GM18870 (cell line): ENCODE data around the gene BTRC.

Experiments used
- ATAC-seq: cut with Tn5 transposase; IDR thresholded peaks from one replicate; pipeline ENCODE4 v1.9.1; 2021; ENCODE audit warnings: moderate library complexity; ENCODE audit not compliant: unreplicated experiment

Gene BTRC

DNA sequence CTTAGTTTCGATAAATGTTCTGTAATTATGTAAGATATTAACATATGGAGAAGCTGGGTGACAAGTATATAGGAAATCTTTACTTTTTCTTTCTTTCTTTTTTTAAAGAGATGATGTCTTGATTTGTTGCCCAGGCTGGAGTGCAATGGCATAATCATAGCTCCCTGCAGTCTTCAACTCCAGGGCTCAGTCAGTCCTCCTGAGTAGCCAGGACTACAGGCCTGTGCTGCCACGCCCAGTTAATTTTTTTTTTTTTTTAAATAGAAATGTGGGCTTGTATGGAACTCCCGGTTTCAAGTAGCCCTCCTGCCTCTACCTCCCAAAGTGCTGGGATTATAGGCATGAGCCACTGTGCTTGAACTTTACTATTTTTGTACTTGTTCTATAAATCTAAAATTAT, 122.4 kb downstream of the BTRC start:
- ATAC-seq = no peak

DNA sequence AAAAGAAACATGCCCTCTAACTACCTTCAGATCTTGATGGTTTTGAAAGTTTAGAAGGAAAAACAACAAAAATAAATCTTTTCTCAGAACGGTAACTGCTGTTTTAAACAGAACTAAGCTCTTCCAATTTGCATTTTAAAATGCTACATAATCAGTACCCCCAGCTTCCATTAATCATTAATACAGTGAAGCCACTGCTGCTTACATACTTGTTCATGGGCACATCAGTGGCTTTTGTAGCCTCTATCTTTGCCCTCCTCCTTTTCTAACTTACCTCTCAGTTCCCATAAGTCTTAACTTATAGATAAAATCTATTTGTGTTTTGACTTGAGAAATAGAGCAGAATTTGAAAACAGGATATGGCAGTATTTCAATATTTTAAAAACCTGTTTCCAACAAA, 125.0 kb downstream of the BTRC start:
- no peak for ATAC-seq

DNA sequence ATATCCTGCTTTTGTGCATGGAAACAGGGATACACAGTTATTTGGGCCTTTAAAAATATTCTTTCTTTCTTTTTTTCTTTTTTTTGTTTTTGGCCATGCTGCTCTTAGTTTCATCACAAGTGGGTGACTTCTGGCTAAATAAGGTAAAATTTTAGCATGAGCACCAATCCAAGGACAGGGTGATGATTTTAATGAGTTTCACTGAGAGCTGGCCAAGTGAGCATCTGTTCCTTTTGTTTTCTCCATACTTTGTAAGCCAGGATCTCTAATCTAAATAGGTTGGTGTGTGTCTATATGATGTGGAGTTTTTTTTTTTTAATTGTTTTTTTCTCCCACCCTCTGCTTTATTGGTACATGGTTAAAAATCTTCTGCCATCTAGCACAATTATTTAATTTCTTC, 127.3 kb downstream of the BTRC start:
- ATAC-seq = no peak

DNA sequence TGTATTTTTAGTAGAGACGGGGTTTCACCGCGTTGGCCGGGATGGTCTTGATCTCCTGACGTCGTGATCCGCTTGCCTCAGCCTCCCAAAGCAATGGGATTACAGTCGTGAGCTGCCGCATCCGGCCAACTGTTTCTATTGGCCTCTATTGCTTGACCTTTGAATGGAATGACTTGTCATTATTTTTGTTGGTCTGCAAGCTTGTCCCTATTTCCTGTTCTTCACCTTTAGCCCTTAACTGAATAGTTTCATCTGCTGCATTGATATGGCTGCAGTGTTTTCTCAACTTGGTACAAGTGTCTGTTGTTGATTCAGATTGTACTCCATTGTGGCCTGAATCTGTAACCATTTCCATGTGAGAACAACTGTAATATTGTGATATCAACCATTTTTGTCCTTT, 128.6 kb downstream of the BTRC start:
- ATAC-seq = no peak

DNA sequence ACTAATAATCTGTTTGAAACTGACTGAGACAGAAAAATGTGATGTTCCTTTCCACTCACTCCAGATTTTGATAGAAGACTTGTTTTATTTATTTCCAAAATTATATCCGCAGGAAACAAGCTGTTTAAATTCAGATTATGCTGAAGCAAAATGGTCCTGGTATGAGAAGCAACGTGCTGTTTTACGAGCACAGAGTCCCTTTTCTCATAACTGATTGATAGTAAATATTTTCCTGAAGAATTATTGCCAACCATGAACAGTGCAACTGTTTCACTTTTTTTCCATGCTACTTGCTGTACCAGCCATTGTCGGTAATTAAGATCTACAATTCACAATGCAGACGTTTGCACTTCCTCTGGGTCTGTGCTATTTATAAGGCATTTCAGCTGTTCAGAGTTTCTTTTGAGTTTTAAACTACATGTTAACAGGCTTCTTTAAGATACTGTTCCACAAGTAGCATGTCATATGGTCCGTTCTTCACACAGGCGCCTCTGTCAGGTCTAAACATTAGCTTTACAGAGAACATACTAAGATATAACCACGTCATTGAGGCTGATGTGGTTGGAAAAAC, 130.3 kb downstream of the BTRC start:
- ATAC-seq = no peak

DNA sequence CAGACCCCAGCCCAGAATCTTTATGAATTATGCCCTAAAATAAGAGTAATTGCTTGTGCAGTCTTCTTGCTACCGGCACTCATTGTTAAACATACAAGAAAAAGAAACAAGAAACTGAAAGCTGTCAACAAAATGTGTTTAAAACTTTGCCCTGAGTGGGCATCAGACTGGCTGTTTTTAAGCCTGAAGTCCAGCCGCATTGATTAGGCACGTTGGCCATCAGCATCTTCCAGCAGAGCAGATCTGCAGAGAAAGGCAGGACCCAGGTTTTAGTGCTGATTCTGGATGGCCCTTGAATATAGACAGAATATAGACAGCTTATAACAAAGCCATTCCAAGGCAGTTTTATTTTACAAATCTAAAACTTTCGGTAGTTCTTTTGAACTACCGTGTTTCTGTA, 131.2 kb downstream of the BTRC start:
- no peak for ATAC-seq

DNA sequence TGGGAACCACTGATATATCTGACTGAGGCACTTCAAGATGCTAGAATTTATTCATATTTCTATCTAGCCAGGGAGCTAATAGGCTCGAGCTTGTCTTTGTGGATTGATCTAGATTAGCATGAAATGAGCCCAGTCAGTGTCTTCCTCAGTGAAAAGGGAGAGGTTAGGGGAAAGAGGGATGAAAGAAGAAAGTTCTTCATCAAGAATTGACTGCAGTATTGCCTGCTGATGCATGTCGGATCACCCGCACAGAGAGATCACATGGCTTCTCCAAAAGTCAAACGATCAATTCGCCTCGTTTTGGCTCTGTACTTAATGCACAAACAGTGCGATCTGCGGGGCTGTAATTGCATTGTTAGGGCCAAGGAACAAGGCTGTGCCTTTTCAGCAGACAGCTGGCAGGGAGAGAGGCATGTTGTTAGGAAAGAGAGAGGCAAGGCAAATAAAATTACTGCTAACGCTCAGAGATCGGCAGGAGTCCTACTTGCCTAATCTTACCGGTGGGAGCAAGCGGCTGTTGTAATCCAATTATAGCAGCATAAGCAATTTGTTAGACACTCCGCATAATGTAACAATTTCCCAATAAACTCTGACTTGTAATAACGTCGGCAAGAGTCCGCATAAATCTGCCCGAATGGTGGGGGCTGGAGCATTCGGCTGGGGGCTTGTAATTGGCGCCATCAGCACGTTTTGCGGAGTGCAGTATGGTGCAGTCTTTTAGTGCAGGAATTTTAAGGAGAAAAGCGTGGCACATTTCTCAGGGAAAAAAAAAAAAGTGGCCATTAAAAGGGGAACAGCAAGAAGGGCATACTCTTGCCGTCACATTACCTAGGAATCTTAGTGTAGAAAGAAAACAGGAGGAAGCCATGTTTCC, 132.0 kb downstream of the BTRC start:
- no peak for ATAC-seq

DNA sequence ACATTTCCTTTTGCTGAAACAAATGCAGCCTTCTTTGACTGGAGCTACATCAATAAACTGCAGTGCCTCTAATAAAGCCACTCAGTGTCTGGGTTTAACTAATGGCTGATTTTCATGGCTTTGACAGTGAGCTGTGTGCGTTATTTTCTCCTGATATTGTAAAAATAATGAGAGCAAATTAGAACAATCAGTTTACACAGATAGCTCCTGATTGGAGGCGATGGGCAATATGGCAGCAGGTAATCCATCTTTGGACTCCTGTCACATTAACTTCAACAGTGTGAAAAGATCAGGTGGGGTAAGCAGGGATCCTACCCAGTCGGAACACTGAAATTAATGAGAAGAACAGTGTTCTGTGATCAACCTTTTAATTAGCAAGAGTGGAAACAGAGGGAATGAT, 133.4 kb downstream of the BTRC start:
- no peak for ATAC-seq

DNA sequence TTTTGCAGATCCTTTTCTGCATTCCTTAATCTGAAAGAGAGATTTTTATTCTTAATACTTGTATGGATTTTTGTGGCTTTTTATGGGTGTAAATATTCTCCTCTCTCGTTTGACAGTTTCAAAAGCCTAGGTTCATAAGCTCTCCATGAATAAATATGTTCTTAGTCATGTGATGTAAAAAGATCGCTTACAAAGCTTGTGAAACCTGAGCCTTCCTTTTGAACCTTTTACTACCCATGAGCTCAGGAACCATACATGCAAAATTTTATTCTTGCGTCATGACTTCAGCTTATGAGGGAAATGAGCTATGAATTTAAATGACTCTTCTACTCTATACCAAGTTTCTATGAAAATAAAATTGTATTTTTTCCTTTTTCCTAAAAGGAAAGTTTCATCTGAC, 135.4 kb downstream of the BTRC start:
- no peak for ATAC-seq

DNA sequence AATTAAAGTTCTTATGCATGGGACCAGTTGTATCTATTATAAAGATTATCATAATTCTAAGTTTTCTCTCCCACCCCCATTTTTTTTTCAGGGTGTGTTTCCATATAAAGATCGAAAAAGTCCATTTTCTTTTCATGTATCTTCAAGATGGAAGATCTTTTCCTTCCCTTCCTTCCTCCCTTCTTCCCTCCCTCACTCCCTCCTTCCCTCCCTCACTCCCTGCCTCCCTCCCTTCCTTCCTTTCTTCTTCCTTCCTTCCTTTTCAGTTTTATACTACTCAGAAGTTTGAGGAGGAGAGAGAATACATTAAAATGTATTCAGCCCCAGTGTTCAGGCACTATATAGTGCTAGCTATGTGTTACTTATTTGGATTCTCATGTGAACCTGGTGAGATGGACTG, 136.1 kb downstream of the BTRC start:
- no peak for ATAC-seq

DNA sequence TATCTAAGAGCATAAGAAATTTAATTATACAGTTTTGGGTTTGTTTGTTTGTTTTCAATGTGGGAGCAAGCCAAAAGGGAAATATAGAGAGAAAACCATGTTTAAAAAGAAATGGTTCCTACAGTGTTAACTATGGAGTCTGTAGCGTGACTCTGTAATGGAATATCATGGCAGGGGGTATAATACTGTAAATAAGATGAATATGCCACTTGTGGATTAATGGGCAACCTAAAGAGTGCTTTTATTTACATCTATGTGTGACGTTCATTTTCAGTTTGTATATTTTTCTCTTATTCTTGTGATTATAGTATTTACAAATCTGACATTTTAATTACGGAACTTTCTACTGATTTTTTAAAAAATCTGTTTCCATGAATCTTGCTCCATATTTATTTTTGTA, 138.2 kb downstream of the BTRC start:
- no peak for ATAC-seq

DNA sequence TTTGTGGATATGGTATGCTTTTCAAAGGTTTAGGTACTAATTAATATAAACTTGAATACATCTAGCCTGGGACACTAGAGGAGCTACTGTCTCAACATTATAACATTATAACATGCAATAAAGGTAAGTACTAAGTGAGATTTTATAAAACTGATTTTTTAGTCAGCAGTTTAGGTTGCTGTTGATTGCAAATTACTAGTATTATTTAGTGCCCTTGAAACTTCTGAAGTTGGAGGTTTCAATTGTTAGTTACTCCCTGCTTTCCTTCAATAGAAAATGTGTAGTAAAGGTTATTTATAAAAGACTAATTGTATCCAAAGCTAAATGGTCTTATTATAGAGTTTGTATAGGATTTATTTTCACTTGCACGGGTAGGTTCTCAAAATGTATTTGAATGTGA, 138.8 kb downstream of the BTRC start:
- ATAC-seq = no peak

DNA sequence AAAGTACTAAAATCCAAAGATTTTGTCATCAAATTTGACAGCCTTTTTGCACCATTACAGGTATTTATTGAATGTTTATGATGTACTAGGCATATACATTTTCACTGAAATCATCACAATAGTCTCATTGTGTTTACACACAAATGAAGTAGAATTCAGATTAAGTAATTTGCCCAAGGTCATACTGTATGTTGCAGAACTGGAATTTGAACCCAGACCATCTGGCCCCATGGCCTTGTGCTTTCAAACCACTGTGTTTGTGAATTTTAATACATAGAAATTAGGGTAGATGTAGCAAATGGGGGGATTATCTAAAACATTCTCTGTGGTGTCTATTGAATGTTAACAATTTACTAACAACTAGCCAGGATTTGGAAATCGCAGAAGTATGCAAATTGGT, 139.3 kb downstream of the BTRC start:
- ATAC-seq = no peak

DNA sequence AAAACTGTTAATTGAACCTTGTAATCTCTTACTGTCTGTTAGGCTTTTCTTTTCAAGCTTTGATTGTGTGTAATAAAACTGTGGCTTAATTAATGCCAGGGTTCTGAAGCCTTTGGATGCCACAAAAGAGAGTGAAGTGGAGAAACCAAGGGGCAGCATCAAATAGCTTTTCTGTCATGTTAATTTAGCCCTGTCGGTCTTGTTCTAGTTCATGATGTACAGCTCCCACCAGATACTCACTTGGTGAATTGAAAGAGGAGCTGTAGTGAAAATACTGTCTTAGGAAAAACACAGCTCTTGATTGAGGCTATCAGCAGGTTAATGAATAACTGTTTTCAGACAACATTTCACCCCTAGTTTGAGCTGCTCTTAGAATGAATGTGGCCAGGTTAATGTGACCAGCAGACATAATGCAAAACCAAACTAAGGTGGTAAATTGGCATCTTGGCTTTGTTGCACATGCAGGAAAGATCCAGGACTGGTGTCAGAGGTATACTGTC, 139.9 kb downstream of the BTRC start:
- no peak for ATAC-seq

DNA sequence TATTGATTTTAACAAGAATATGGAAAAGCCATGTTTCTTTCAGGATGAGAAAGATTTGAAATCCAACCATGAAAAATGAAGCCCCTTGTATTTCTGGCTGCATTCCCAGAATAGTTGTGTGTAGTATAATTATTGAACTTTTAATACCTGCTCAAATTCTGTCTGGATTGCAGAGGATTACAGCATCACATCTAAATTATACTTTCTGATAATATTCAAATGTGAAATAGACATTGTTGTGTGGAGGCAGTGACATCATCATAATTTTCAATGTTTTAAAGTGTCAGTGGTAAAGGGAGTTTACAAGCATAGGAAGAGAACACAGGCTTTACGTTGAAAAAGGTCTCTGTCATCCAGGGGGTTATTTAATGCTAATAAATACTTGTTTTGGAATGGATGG, 140.7 kb downstream of the BTRC start:
- no peak for ATAC-seq

DNA sequence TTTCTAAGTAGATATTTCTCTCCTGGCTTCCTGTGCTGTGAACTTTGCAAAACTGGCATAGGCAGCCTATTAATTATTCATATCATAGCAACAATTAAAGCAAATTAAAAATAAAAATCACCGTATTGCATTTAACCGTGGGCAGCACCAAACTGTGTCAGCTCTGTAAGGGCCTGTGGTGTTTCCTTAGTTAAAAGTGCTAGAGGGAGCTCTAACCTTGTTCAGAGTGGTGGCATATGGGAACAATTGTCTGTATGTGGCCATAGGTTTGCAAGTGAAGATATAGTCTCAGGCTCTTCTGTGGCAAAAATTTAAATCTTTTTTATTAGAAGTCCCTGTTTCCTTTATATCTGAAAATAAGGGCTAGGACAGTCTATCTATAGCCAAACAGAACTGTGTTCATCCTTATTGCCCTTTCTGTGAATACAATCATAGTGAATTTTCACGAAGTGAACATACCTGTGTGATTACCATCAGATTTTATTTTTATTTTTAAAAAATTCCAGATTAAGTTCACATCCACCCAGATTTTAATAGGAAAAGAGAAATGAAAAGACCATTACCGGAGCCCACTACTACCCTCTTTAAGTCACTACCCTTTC, 141.5 kb downstream of the BTRC start:
- no peak for ATAC-seq

DNA sequence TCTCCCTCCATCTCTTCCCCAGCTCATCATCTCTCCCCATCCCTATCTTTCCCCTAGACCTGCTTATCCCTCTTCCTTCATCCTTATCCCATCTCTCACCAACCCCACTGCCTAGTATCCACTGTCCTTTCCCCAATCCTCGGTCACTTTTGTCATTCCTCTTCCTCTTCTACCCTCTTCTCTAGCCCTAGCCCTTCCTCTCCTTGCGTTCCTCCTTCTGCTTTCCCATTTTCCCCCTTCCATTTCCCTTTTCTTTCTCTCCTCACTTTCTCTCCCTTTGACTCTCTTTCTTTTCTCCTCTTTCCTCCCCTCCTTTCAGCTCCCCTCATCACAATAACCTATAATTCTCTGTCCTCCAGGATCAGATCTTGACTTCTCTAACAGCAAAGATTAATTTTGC, 150.5 kb downstream of the BTRC start:
- ATAC-seq = no peak

DNA sequence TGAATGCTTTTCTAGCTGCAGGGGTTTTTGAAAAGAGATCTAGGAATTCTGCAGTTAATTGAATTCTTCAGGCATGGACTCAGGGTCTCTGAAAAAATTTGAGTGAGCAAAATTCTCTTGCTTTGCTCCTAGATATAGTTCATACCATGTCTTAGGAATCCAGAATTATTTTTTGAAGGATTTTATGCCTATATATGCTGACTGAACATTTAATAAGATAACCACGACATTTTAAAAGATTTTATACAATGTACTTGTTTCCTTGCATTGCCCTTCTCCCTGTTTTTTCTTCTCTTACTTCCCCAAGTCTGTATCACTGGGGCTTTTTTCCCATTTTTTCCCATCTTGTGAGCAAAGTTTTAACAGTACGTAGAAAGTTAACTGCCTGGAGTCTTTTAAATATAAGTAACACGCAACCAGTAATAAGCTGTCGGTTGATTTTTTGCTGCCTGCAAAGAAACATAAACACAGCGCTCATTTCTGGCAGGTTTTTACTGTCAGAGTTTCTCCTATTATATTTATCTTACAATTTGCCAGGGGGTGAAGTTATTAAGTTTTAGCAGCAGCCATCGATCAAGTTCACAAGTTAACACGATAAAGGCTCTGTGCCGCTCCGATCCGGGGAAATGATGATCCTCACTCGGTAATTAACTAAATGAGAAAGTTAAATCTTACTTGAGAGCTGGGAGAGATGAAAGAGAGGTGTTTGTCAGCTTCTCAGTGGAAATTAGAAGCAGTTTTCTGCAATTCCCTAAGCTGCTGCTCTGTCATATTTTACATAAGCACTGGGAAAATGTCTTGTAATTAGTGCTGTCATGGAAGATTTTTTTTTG, 153.1 kb downstream of the BTRC start:
- no peak for ATAC-seq

DNA sequence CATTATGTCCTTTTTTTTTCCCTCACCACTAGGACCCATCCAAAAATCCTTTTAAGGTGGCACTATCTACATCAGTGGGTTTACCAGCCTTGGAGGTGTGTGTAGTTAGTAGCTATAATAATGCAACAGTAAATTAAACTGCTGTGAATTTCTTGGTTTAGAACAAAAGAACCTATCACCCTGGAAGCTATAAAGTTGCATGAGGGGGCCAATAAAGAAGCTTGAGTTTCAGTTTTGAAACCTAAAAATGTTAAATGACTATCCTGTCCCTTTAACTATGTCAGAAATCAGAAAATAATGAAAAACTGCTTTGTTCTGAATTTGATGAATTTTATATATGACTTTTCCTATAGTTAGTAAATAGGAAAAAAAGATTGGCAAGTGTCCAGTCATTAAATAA, 153.9 kb downstream of the BTRC start:
- ATAC-seq = no peak

DNA sequence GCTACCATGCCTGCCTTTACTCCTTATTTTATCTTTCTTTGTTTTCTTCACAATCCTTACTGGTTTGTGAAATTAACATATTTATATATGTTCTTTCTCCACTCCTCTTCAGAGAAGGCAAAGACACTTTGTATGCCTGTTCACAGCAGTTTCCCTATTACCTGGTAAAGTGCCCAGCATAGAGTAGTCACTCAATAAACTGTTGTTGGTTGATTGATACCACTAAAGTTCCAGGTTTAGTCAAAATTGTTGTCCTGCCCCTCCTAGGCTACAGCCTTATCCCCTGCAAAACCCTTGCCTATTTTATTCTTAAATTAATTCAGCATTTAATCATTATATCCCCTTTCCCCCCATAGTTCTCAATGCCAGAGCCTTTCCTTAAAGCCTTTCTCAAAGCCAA, 158.0 kb downstream of the BTRC start:
- no peak for ATAC-seq

DNA sequence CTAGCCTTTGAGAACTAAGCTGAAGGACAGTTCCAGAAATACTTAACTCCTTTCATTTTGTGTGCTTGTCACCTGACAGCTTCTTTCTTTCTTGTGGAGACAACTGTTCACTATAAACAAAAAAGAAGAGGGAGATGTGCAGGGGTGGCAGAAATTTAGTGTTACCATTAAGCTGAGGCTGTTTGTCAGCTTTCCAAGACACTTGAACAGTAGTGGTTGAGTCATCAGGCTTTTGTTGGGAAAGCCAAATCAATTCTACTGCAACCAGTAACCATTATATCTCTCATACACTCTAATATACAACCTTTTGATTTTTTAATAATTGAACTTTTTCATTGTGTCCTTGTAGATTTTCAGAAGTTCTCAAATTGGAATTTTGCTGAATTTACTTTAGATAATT, 158.8 kb downstream of the BTRC start:
- ATAC-seq = no peak
